ENCODE measurements around the gene SKI.
A peak's percentile ranks its signal among the peaks of the same experiment; 100 is the strongest.
"Not testable (repeated sequence)": the region's sequence is repeated elsewhere in the genome, so short reads cannot be mapped to it uniquely, and the experiment has no call there.

The SKI gene

DNA sequence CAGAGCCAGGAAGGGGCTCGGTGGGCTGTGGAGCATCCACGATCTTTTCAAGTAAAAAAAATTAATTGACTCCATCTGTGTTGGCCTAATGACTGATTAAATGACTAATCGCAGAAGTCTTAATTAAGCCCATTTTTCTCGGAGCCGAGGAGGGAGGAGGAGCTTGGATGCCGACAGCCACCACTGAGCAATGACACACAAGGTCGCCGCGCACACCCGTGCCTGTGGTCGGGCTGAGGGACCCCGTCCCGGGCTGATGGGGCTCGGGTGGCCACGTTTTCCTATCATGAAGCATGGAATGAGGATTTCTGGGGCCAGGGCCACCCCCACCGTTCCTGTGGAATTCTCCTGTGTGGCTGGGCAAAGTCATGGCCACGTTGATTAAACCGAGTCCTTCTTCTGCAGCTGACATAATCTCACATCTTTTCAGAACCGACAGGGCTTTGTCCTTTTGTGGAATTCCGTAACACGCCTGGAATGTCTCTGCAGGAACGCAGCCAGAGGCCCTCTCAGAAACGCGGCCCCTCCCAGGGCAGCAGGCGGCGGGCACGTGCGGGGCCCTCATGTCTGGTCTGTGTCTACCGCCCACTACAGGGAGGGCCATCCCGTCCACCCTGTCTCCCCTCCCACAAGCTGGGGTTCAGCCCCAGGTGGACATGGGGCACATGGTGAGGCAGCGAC is 102.5 kb downstream of the SKI start:
- TF ChIP-seq, protein P1, sequence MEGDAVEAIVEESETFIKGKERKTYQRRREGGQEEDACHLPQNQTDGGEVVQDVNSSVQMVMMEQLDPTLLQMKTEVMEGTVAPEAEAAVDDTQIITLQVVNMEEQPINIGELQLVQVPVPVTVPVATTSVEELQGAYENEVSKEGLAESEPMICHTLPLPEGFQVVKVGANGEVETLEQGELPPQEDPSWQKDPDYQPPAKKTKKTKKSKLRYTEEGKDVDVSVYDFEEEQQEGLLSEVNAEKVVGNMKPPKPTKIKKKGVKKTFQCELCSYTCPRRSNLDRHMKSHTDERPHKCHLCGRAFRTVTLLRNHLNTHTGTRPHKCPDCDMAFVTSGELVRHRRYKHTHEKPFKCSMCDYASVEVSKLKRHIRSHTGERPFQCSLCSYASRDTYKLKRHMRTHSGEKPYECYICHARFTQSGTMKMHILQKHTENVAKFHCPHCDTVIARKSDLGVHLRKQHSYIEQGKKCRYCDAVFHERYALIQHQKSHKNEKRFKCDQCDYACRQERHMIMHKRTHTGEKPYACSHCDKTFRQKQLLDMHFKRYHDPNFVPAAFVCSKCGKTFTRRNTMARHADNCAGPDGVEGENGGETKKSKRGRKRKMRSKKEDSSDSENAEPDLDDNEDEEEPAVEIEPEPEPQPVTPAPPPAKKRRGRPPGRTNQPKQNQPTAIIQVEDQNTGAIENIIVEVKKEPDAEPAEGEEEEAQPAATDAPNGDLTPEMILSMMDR (conservative IDR thresholded peaks at IDR 0.05; ENCODE audit: low read depth, low read length): peak; percentile 16
- DNase-seq (ENCODE audit: low read depth): peak; percentile 89
- no peak overlapping the region for H3K4me3 ChIP-seq (ENCODE audit: low read depth, low read length)

DNA sequence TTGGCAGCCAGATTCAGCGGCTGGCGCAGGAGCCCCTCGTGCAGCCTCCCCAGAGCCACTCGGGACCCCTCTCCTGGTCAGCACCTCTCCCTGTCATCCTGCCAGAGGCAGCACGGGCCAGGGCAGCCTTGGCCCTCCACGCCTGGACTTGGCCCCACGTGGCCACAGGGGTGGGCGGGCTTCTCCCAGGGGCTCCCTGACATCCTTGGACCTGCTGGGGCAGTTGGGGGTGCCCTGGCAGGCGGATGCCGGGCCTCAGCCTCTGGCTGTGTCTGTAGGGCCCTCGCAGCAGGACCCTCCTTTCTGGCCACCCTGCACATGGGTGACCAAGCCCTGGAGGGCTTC is 103.1 kb downstream of the SKI start:
- TF ChIP-seq, protein P1 (conservative IDR thresholded peaks at IDR 0.05; ENCODE audit: low read depth, low read length): no peak
- H3K4me3 ChIP-seq (ENCODE audit: low read depth, low read length): no peak overlapping the region
- no peak for DNase-seq (ENCODE audit: low read depth)

DNA sequence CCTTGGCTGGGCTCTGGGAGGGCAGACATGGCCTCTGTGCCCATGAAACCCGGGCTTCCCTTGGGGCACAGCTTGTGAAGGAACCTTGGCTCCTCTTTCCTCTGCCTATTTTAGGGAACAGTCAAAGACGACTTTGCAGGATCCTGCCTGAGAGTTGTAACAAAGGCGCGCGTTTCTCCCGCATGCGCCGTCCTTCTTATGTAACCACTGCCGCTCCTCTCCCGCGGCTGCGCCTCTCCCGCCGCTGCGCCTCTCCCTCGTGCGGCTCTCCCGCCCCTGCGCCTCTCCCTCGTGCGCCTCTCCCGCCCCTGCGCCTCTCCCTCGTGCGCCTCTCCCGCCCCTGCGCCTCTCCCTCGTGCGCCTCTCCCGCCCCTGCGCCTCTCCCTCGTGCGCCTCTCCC is 103.5 kb downstream of the SKI start:
- not testable (repeated sequence) for DNase-seq (ENCODE audit: low read depth); H3K4me3 ChIP-seq (ENCODE audit: low read depth, low read length)

DNA sequence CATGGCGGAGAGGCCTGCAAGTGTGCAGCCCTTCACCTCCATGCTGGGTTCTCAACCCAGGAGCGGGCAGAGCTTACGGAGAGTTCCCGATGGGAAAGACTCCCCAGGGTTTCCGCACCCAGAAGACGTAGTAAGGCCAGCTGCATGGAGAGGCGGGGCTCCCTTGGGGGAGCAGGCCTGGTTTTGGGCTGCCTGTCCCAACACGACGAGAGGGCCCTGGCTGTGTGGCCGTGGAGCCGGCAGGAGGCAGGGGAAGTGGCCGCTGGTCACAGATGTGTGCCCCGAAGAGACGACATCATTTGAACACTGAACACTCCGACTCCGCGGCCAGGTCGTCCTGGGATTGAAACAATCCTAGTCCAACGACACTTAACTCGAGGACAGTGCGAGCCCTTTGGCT is 106.2 kb downstream of the SKI start:
- no peak overlapping the region for H3K4me3 ChIP-seq (ENCODE audit: low read depth, low read length)
- TF ChIP-seq, protein P1 (conservative IDR thresholded peaks at IDR 0.05; ENCODE audit: low read depth, low read length): no peak
- DNase-seq (ENCODE audit: low read depth): no peak

DNA sequence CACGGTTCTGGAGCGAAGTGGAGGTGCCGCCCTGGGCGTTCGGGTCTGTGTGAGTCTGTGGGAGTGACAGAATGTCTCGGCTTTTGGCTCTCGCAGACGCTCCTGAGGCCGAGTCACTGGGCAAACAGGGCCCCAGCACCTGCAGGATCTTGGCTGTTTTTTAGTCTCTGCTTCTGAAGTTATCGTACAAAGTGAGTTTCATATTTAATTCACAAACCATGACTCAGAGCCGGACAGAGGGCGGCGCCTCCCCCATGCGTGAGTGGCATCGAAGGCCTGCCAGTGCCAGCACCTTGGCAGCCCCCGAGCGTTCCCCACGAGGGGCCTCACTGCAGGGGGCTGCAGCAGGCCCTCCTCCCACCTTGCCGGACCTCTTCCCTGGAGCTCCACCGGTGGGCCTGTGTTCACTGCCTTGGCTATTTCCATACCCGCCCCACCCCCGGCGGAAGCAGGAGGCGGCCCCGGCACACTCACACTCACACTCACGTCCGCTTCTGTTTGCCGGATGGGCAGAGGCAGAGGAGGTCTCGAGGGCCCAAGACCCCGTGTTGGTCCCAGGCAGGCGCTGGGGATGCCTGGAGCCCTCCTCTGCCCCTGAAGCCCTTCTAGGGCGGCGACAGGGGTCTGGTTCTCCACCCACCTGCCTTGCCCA is 106.9 kb downstream of the SKI start:
- no peak for DNase-seq (ENCODE audit: low read depth)
- H3K4me3 ChIP-seq (ENCODE audit: low read depth, low read length): no peak overlapping the region
- TF ChIP-seq, protein P1 (conservative IDR thresholded peaks at IDR 0.05; ENCODE audit: low read depth, low read length): no peak

DNA sequence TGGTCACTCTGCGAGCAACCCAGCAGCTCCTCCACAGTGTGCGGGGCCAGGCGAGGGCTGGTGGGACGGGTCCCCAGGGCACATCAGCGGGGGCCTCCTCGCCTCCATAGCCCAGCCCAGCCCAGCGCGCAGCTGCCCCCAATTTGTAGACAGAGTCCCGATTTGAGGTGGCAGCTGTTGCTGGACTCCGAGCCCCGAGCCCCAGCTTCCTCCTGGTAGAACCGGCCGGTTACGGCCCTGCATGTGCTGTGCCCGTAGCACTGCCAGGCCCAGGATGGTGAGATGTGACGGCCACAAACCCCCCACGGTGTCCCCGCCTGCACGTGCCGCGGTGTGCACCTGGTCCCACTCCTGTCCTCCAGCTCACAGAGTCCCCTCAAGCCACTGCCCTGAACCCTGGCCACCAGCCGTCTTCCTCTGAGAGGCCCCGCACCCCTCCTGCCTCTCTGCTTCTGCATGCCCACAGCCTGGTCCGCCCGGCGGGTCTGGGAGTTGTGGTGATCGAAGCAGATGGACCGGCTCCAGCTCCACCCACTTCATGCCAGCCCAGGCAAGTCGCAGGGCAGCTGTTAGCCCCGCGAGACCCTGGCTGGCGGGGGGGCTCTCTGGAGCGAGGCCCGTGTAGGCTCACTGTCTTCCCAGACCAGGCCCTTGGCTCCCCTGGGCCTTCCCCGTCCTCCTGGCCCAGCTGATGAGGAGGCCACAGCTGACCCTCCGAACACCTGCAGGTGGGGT is 107.8 kb downstream of the SKI start:
- H3K4me3 ChIP-seq (ENCODE audit: low read depth, low read length): no peak overlapping the region
- DNase-seq (ENCODE audit: low read depth): no peak
- TF ChIP-seq, protein P1 (conservative IDR thresholded peaks at IDR 0.05; ENCODE audit: low read depth, low read length): no peak

DNA sequence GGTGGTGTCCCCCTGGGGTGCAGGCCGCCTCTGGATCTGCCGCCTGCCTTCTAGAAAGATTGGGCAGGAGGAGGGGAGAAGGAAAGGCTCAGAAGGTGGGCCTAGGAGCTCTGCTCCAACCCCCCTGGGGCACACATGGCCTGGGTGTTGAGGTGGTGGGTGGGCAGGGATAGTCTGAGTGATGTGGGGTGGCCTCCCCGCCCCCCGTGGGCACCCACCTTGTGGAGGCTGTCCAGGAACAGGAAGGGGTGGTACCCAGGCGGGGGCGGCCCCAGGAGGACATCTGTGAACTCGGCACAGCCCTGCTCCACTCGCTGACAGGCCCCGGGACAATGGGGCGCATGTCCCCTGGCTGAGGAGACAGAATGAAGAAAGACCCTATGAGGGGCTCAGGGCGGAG is 108.4 kb downstream of the SKI start:
- DNase-seq (ENCODE audit: low read depth): no peak
- H3K4me3 ChIP-seq (ENCODE audit: low read depth, low read length): no peak overlapping the region
- TF ChIP-seq, protein P1 (conservative IDR thresholded peaks at IDR 0.05; ENCODE audit: low read depth, low read length): no peak

Measured in choroid plexus epithelial cell (primary cell).